Mesenchymal stem cell (in vitro differentiated cells and primary cell): ENCODE measurements around the gene TAF1A.

ENCODE experiments used
- DNase-seq: peaks from one replicate; pipeline ENCODE4 v3.0.0-alpha.2; 2013
- H2AFZ ChIP-seq: one replicate; pipeline ENCODE4 v1.6.1; 2013; ENCODE audit warnings: low read depth, mild to moderate bottlenecking, control low read depth, inconsistent platforms, low read length, moderate library complexity
- H2AK5ac ChIP-seq: 2 replicates; pipeline ENCODE4 v1.6.1; 2013; ENCODE audit warnings: low read length, moderate library complexity, mild to moderate bottlenecking, inconsistent platforms; ENCODE audit not compliant: severe bottlenecking
- H2BK120ac ChIP-seq: one replicate; pipeline ENCODE4 v1.6.1; 2013; ENCODE audit warnings: low read depth, mild to moderate bottlenecking, inconsistent platforms, low read length, moderate library complexity
- H2BK12ac ChIP-seq, 2 experiments: one replicate each; pipeline ENCODE4 v1.6.1; 2013; ENCODE audit warnings: inconsistent platforms in 2 of 2, low read length in 2 of 2, mild to moderate bottlenecking in 2 of 2, moderate library complexity in 2 of 2, control low read depth in 1 of 2
- H2BK15ac ChIP-seq: one replicate; pipeline ENCODE4 v1.6.1; 2013; ENCODE audit warnings: mild to moderate bottlenecking, low read depth, inconsistent platforms; ENCODE audit not compliant: poor library complexity, severe bottlenecking
- H2BK5ac ChIP-seq: 2 replicates; pipeline ENCODE4 v1.6.1; 2013; ENCODE audit warnings: low read depth, mild to moderate bottlenecking, low read length, control low read depth, inconsistent platforms; ENCODE audit not compliant: poor library complexity, severe bottlenecking
- H3K14ac ChIP-seq, 2 experiments: one replicate each; pipeline ENCODE4 v1.6.1; 2013; ENCODE audit warnings: inconsistent platforms in 2 of 2, low read length in 2 of 2, control low read depth in 1 of 2, mild to moderate bottlenecking in 1 of 2, moderate library complexity in 1 of 2
- H3K18ac ChIP-seq, 2 experiments: one replicate each; pipeline ENCODE4 v1.6.1; 2013; ENCODE audit warnings: inconsistent platforms in 2 of 2, low read length in 2 of 2, control low read depth in 1 of 2, low read depth in 1 of 2, mild to moderate bottlenecking in 1 of 2
- H3K23ac ChIP-seq, 2 experiments: one replicate each; pipeline ENCODE4 v1.6.1; 2013; ENCODE audit warnings: inconsistent platforms in 2 of 2, low read length in 2 of 2, mild to moderate bottlenecking in 2 of 2, moderate library complexity in 2 of 2, control low read depth in 1 of 2
- H3K27ac ChIP-seq: 2 replicates; pipeline ENCODE4 v1.5.1; 2013; ENCODE audit warnings: mild to moderate bottlenecking, moderate library complexity, low read length, control low read depth, inconsistent platforms; ENCODE audit not compliant: poor library complexity, severe bottlenecking
- H3K27me3 ChIP-seq, 2 experiments: 2 replicates each; pipeline versions ENCODE4 v1.6.1 to v1.7.0; 2013; ENCODE audit warnings: low read length in 2 of 2, mild to moderate bottlenecking in 2 of 2, moderate library complexity in 2 of 2, control low read depth in 1 of 2, inconsistent platforms in 1 of 2; ENCODE audit not compliant: control insufficient read depth in 1 of 2, insufficient read depth in 1 of 2
- H3K36me3 ChIP-seq, 2 experiments: 2 replicates each; pipeline versions ENCODE4 v1.6.1 to v1.7.0; 2013; ENCODE audit warnings: low read length in 2 of 2, control low read depth in 1 of 2, inconsistent platforms in 1 of 2, low read depth in 1 of 2, mild to moderate bottlenecking in 1 of 2; ENCODE audit not compliant: insufficient read depth in 2 of 2, control insufficient read depth in 1 of 2
- H3K4ac ChIP-seq, 2 experiments: one replicate each; pipeline ENCODE4 v1.6.1; 2013; ENCODE audit warnings: inconsistent platforms in 2 of 2, low read length in 2 of 2, mild to moderate bottlenecking in 2 of 2, moderate library complexity in 2 of 2, control low read depth in 1 of 2, low read depth in 1 of 2
- H3K4me1 ChIP-seq: 2 replicates; pipeline ENCODE4 v1.6.1; 2013; ENCODE audit warnings: low read depth, low read length, control low read depth; ENCODE audit not compliant: control insufficient read depth, insufficient read depth
- H3K4me2 ChIP-seq: 2 replicates; pipeline ENCODE4 v1.6.1; 2013; ENCODE audit warnings: low read length, mild to moderate bottlenecking, inconsistent platforms; ENCODE audit not compliant: poor library complexity, severe bottlenecking
- H3K4me3 ChIP-seq, 2 experiments: 2 replicates each; pipeline versions ENCODE4 v1.5.1 to v1.7.0; 2013; ENCODE audit warnings: low read length in 2 of 2, mild to moderate bottlenecking in 2 of 2, control low read depth in 1 of 2, low read depth in 1 of 2; ENCODE audit not compliant: insufficient read depth in 1 of 2
- H3K79me1 ChIP-seq: replicated peaks from 2 replicates; pipeline ENCODE4 v1.6.1; 2013; ENCODE audit warnings: mild to moderate bottlenecking, control low read depth, low read length, inconsistent platforms; ENCODE audit not compliant: poor library complexity, severe bottlenecking
- H3K9ac ChIP-seq: 2 replicates; pipeline ENCODE4 v1.7.0; 2013; ENCODE audit warnings: mild to moderate bottlenecking, low read length, moderate library complexity
- H3K9me3 ChIP-seq: 2 replicates; pipeline ENCODE4 v1.7.0; 2013; ENCODE audit warnings: mild to moderate bottlenecking, low read length; ENCODE audit not compliant: control insufficient read depth
- H4K8ac ChIP-seq: one replicate; pipeline ENCODE4 v1.6.1; 2013; ENCODE audit warnings: inconsistent platforms, mild to moderate bottlenecking, low read length, moderate library complexity
- H4K91ac ChIP-seq: one replicate; pipeline ENCODE4 v1.6.1; 2013; ENCODE audit warnings: mild to moderate bottlenecking, low read length, inconsistent platforms
- WGBS: methylation state at CpG from one replicate; pipeline ENCODE4 v1.1.7; 2013; ENCODE audit warnings: mixed read lengths; 5-methylcytosine and 5-hydroxymethylcytosine counted together

Gene TAF1A

GRCh38 chr1:222523852-222524251 is 65.9 kb downstream of the TAF1A start:
- Histone ChIP-seq H2AFZ (no peak overlapping the region), H2BK12ac (no peak overlapping the region), H3K4me3 (no peak overlapping the region), H2AK5ac (no peak overlapping the region), H3K27me3 (peaks cover 0 to 10% of the 10 kb centered on the region in 2 experiments), H3K4me2 (no peak overlapping the region), H3K14ac (no peak overlapping the region), H3K9ac (no peak overlapping the region), H3K9me3 (peaks cover 16% of the 10 kb centered on the region), H3K4me1 (no peaks in the 10 kb centered on the region), H3K4ac (no peak overlapping the region), H3K27ac (no peak overlapping the region), H3K23ac (no peak overlapping the region), H2BK120ac (no peak overlapping the region), H3K79me1 (no peaks in the 10 kb centered on the region), H4K91ac (no peak overlapping the region), H2BK5ac (no peak overlapping the region), H3K36me3 (no peaks in the 10 kb centered on the region), H4K8ac (no peak overlapping the region), H2BK15ac (no peak overlapping the region), H3K18ac (no peak overlapping the region)
- 83% methylated on average over 2 of the region's 3 CpGs for WGBS
- DNase-seq, result no peak

GRCh38 chr1:222522105-222522915 is 67.4 kb downstream of the TAF1A start:
- H2BK15ac ChIP-seq, result no peak overlapping the region
- no peak overlapping the region for H4K8ac ChIP-seq
- no peaks in the 10 kb centered on the region for H3K36me3 ChIP-seq
- H3K27ac ChIP-seq, result no peak overlapping the region
- H3K23ac ChIP-seq, result no peak overlapping the region
- no peak overlapping the region for H3K4me2 ChIP-seq
- H3K14ac ChIP-seq, result no peak overlapping the region
- no peaks in the 10 kb centered on the region for H3K4me1 ChIP-seq
- no peak overlapping the region for H3K18ac ChIP-seq
- H3K9me3 ChIP-seq, result peaks cover 16% of the 10 kb centered on the region
- H3K9ac ChIP-seq, result no peak overlapping the region
- H2AK5ac ChIP-seq, result no peak overlapping the region
- no peaks in the 10 kb centered on the region for H3K79me1 ChIP-seq
- peaks cover 0 to 10% of the 10 kb centered on the region in 2 experiments for H3K27me3 ChIP-seq
- no peak overlapping the region for H3K4ac ChIP-seq
- no peak overlapping the region for H2BK5ac ChIP-seq
- WGBS, result 83% methylated on average over 8 of the region's 8 CpGs
- H2BK12ac ChIP-seq, result no peak overlapping the region
- H2BK120ac ChIP-seq, result no peak overlapping the region
- H4K91ac ChIP-seq, result no peak overlapping the region
- no peak overlapping the region for H3K4me3 ChIP-seq
- DNase-seq, result no peak
- no peak overlapping the region for H2AFZ ChIP-seq

GRCh38 chr1:222521299-222522104 is 68.2 kb downstream of the TAF1A start:
- peaks cover 16% of the 10 kb centered on the region for H3K9me3 ChIP-seq
- no peaks in the 10 kb centered on the region for H3K4me1 ChIP-seq
- H3K27ac ChIP-seq, result no peak overlapping the region
- WGBS, result 91% methylated on average over 5 of the region's 7 CpGs
- H3K14ac ChIP-seq, result no peak overlapping the region
- H2BK120ac ChIP-seq, result no peak overlapping the region
- DNase-seq, result no peak
- peaks cover 0 to 10% of the 10 kb centered on the region in 2 experiments for H3K27me3 ChIP-seq
- no peak overlapping the region for H2AK5ac ChIP-seq
- no peak overlapping the region for H2AFZ ChIP-seq
- no peak overlapping the region for H2BK15ac ChIP-seq
- H3K4me3 ChIP-seq, result no peak overlapping the region
- H3K18ac ChIP-seq, result no peak overlapping the region
- no peaks in the 10 kb centered on the region for H3K36me3 ChIP-seq
- no peaks in the 10 kb centered on the region for H3K79me1 ChIP-seq
- no peak overlapping the region for H3K23ac ChIP-seq
- H3K4ac ChIP-seq, result no peak overlapping the region
- H3K4me2 ChIP-seq, result no peak overlapping the region
- H3K9ac ChIP-seq, result no peak overlapping the region
- no peak overlapping the region for H4K8ac ChIP-seq
- no peak overlapping the region for H2BK12ac ChIP-seq
- no peak overlapping the region for H4K91ac ChIP-seq
- no peak overlapping the region for H2BK5ac ChIP-seq
